ENCODE measurements around the gene HTRA1. TPM values are rescaled to one million over a fixed set of nuclear protein-coding genes. Genes with fewer than 3 reads are reported as not detected.

Gene HTRA1
- total RNA-seq, 1 experiment from 2014 or later = 0.70 TPM

DNA sequence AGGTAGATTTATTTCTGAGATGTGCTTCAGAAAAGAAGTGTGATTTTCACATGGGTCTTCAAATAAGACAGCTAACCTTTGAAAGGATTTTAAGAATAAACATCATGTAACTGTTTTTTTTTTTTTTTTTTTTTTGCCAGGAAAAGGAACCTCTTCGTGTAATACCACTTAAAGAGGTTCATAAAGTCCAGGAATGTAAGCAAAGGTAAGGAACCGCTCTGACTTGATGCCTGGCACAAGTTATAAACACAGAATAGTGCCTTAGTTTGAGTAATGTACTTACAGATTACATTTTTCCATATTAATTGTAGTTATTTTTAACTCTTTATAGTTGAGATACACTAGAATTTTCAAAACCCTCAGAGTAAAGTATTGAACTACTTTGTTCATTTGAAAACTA, 37.3 kb upstream of the HTRA1 start:
- ChIA-PET POLR2A (no interaction called here), CTCF (interaction anchor here (0.6 kb wide), 1 partner anchor 113 kb away, joined by 3 read pairs; no protein-coding TSS in a partner anchor)
- intact Hi-C loops (cut with micrococcal nuclease; ENCODE audit: unreplicated experiment) = no loop called here
- peaks cover 30% of the 10 kb centered on the region for H3K36me3 Mint-ChIP-seq (ENCODE audit: insufficient read depth, unreplicated experiment)
- no peak for DNase-seq
- no peaks in the 10 kb centered on the region for H3K9me3 Mint-ChIP-seq (ENCODE audit: unreplicated experiment)
- TF ChIP-seq, protein P1, sequence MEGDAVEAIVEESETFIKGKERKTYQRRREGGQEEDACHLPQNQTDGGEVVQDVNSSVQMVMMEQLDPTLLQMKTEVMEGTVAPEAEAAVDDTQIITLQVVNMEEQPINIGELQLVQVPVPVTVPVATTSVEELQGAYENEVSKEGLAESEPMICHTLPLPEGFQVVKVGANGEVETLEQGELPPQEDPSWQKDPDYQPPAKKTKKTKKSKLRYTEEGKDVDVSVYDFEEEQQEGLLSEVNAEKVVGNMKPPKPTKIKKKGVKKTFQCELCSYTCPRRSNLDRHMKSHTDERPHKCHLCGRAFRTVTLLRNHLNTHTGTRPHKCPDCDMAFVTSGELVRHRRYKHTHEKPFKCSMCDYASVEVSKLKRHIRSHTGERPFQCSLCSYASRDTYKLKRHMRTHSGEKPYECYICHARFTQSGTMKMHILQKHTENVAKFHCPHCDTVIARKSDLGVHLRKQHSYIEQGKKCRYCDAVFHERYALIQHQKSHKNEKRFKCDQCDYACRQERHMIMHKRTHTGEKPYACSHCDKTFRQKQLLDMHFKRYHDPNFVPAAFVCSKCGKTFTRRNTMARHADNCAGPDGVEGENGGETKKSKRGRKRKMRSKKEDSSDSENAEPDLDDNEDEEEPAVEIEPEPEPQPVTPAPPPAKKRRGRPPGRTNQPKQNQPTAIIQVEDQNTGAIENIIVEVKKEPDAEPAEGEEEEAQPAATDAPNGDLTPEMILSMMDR (IDR thresholded peaks at IDR 0.05; ENCODE audit: insufficient read depth in 1 of 2, low read depth in 1 of 2, low read length in 1 of 2, severe bottlenecking in 1 of 2, unreplicated experiment in 1 of 2) = no peak
- no peak overlapping the region for H3K4me3 Mint-ChIP-seq (ENCODE audit: unreplicated experiment)
- H3K4me3 ChIP-seq (ENCODE audit: low read depth, low read length) = no peak overlapping the region
- H3K9me3 ChIP-seq = no peaks in the 10 kb centered on the region
- no peak overlapping the region for H3K27ac Mint-ChIP-seq (ENCODE audit: unreplicated experiment)
- peaks cover 2% of the 10 kb centered on the region; the same call in 1 of the 2 replicates for H3K36me3 ChIP-seq (ENCODE audit: control insufficient read depth, insufficient read depth, low read length)
- BruUV-seq (replicated peaks) = no TSS peak
- H3K27me3 ChIP-seq (replicated peaks; ENCODE audit: control insufficient read depth, insufficient read depth, low read length) = no peaks in the 10 kb centered on the region
- no peaks in the 10 kb centered on the region for H3K4me1 Mint-ChIP-seq (ENCODE audit: low read depth, unreplicated experiment)
- H3K4me1 ChIP-seq = no peaks in the 10 kb centered on the region
- no peaks in the 10 kb centered on the region for H3K27me3 Mint-ChIP-seq (ENCODE audit: insufficient read depth, unreplicated experiment)

DNA sequence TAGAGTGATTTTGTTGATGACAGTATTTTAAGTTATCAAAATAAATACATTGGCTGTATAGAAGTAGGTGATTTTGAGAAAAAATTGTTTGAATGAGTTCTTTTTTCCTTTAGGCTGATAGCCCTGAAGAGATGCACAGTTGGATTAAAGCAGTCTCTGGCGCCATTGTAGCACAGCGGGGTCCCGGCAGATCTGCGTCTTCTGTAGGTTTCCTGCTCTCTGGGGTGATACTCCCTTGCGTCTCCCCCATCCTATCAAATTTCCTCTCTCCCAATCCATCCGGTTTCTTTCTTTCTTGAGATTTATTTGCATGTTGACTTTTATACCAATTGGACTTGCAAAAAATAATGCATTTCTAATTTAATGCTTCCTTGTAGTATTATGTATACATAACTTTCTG, 34.5 kb upstream of the HTRA1 start:
- intact Hi-C loops (cut with micrococcal nuclease; ENCODE audit: unreplicated experiment) = no loop called here
- TF ChIP-seq, protein P1 (IDR thresholded peaks at IDR 0.05; ENCODE audit: insufficient read depth in 1 of 2, low read depth in 1 of 2, low read length in 1 of 2, severe bottlenecking in 1 of 2, unreplicated experiment in 1 of 2) = no peak
- H3K36me3 Mint-ChIP-seq (ENCODE audit: insufficient read depth, unreplicated experiment) = peaks cover 23% of the 10 kb centered on the region

DNA sequence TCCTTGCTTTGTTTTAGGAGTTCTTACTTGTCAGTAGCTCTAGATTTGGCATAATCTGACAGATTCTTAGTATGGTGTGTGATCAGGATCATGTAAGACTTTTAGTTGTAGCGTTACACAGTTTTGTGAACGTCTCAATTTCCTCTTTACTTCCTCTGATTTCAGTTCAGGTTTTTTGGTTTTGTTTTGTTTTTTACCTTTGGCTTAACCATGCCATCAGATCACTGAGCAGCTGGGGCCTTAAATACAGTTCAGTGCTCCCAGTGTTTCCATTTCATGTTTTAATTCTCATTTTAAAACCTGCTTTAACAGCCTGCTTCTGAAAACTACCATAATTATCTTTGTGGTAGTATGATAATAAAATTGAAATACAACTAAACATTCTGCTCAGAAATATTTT, 34.1 kb upstream of the HTRA1 start:
- no peak for DNase-seq
- ChIA-PET CTCF (no interaction called here), POLR2A (no interaction called here)
- peaks cover 19% of the 10 kb centered on the region for H3K36me3 Mint-ChIP-seq (ENCODE audit: insufficient read depth, unreplicated experiment)
- no peaks in the 10 kb centered on the region for H3K27me3 Mint-ChIP-seq (ENCODE audit: insufficient read depth, unreplicated experiment)
- Histone ChIP-seq H3K27me3 (replicated peaks; ENCODE audit: control insufficient read depth, insufficient read depth, low read length) (no peaks in the 10 kb centered on the region), H3K9me3 (no peaks in the 10 kb centered on the region), H3K4me1 (no peaks in the 10 kb centered on the region), H3K4me3 (ENCODE audit: low read depth, low read length) (no peak overlapping the region), H3K36me3 (ENCODE audit: control insufficient read depth, insufficient read depth, low read length) (peaks cover 2% of the 10 kb centered on the region; the same call in 1 of the 2 replicates)
- H3K9me3 Mint-ChIP-seq (ENCODE audit: unreplicated experiment) = no peaks in the 10 kb centered on the region
- H3K4me1 Mint-ChIP-seq (ENCODE audit: low read depth, unreplicated experiment) = no peaks in the 10 kb centered on the region
- no peak overlapping the region for H3K4me3 Mint-ChIP-seq (ENCODE audit: unreplicated experiment)
- H3K27ac Mint-ChIP-seq (ENCODE audit: unreplicated experiment) = no peak overlapping the region
- TF ChIP-seq, protein P1 (IDR thresholded peaks at IDR 0.05; ENCODE audit: insufficient read depth in 1 of 2, low read depth in 1 of 2, low read length in 1 of 2, severe bottlenecking in 1 of 2, unreplicated experiment in 1 of 2) = no peak
- intact Hi-C loops (cut with micrococcal nuclease; ENCODE audit: unreplicated experiment) = no loop called here
- no TSS peak for BruUV-seq (replicated peaks)

More for the DNA sequence above, 34.5 kb upstream of the HTRA1 start:
- Histone ChIP-seq H3K4me1 (no peaks in the 10 kb centered on the region), H3K27me3 (replicated peaks; ENCODE audit: control insufficient read depth, insufficient read depth, low read length) (no peaks in the 10 kb centered on the region), H3K4me3 (ENCODE audit: low read depth, low read length) (no peak overlapping the region), H3K36me3 (ENCODE audit: control insufficient read depth, insufficient read depth, low read length) (peaks cover 2% of the 10 kb centered on the region; the same call in 1 of the 2 replicates), H3K9me3 (no peaks in the 10 kb centered on the region)
- Mint-ChIP-seq H3K9me3 (ENCODE audit: unreplicated experiment) (no peaks in the 10 kb centered on the region), H3K4me3 (ENCODE audit: unreplicated experiment) (no peak overlapping the region), H3K27me3 (ENCODE audit: insufficient read depth, unreplicated experiment) (no peaks in the 10 kb centered on the region), H3K4me1 (ENCODE audit: low read depth, unreplicated experiment) (no peaks in the 10 kb centered on the region), H3K27ac (ENCODE audit: unreplicated experiment) (no peak overlapping the region)
- ChIA-PET POLR2A (no interaction called here), CTCF (no interaction called here)
- DNase-seq = no peak
- BruUV-seq (replicated peaks) = no TSS peak
